ENCODE measurements around the gene DCLK2.

The DCLK2 gene

GRCh38 chr4:150090836-150091235 lies 12.6 kb downstream of the DCLK2 start:
- Histone ChIP-seq H3K36me3 (ENCODE audit: control insufficient read depth in 1 of 2, insufficient read depth in 2 of 2, low read length in 2 of 2) (no peaks in the 10 kb centered on the region), H3K4me1 (ENCODE audit: control insufficient read depth in 1 of 2, insufficient read depth in 2 of 2, low read length in 2 of 2) (no peaks in the 10 kb centered on the region), H3K27ac (ENCODE audit: low read length) (no peak overlapping the region), H3K27me3 (ENCODE audit: low read depth, low read length) (no peaks in the 10 kb centered on the region), H3K9me3 (ENCODE audit: control insufficient read depth in 1 of 2, low read length in 2 of 2) (no peaks in the 10 kb centered on the region), H3K4me3 (ENCODE audit: low read depth in 1 of 2, low read length in 2 of 2) (no peak overlapping the region)

- Histone ChIP-seq H3K36me3 (ENCODE audit: control insufficient read depth in 1 of 2, insufficient read depth in 2 of 2, low read length in 2 of 2) (no peaks in the 10 kb centered on the region), H3K27me3 (ENCODE audit: low read depth, low read length) (no peaks in the 10 kb centered on the region), H3K4me3 (ENCODE audit: low read depth in 1 of 2, low read length in 2 of 2) (no peak overlapping the region), H3K9me3 (ENCODE audit: control insufficient read depth in 1 of 2, low read length in 2 of 2) (no peaks in the 10 kb centered on the region), H3K27ac (ENCODE audit: low read length) (no peak overlapping the region), H3K4me1 (ENCODE audit: control insufficient read depth in 1 of 2, insufficient read depth in 2 of 2, low read length in 2 of 2) (no peaks in the 10 kb centered on the region)
These were observed 16.4 kb downstream of the DCLK2 start for GRCh38 chr4:150094676-150095075.

GRCh38 chr4:150096625-150097024 lies 18.4 kb downstream of the DCLK2 start:
- no peaks in the 10 kb centered on the region for H3K36me3 ChIP-seq (ENCODE audit: control insufficient read depth in 1 of 2, insufficient read depth in 2 of 2, low read length in 2 of 2)
- no peak overlapping the region for H3K27ac ChIP-seq (ENCODE audit: low read length)
- no peaks in the 10 kb centered on the region for H3K27me3 ChIP-seq (ENCODE audit: low read depth, low read length)
- no peak overlapping the region for H3K4me3 ChIP-seq (ENCODE audit: low read depth in 1 of 2, low read length in 2 of 2)
- H3K4me1 ChIP-seq (ENCODE audit: control insufficient read depth in 1 of 2, insufficient read depth in 2 of 2, low read length in 2 of 2): no peaks in the 10 kb centered on the region
- no peaks in the 10 kb centered on the region for H3K9me3 ChIP-seq (ENCODE audit: control insufficient read depth in 1 of 2, low read length in 2 of 2)

GRCh38 chr4:150098214-150098613 lies 20.0 kb downstream of the DCLK2 start:
- Histone ChIP-seq H3K27ac (ENCODE audit: low read length) (no peak overlapping the region), H3K9me3 (ENCODE audit: control insufficient read depth in 1 of 2, low read length in 2 of 2) (no peaks in the 10 kb centered on the region)

GRCh38 chr4:150104404-150105027 lies 26.3 kb downstream of the DCLK2 start:
- no peaks in the 10 kb centered on the region for H3K9me3 ChIP-seq (ENCODE audit: control insufficient read depth in 1 of 2, low read length in 2 of 2)
- H3K36me3 ChIP-seq (ENCODE audit: control insufficient read depth in 1 of 2, insufficient read depth in 2 of 2, low read length in 2 of 2): no peaks in the 10 kb centered on the region
- no peaks in the 10 kb centered on the region for H3K27me3 ChIP-seq (ENCODE audit: low read depth, low read length)
- no peak overlapping the region for H3K27ac ChIP-seq (ENCODE audit: low read length)
- H3K4me1 ChIP-seq (ENCODE audit: control insufficient read depth in 1 of 2, insufficient read depth in 2 of 2, low read length in 2 of 2): no peaks in the 10 kb centered on the region
- H3K4me3 ChIP-seq (ENCODE audit: low read depth in 1 of 2, low read length in 2 of 2): no peak overlapping the region

More at GRCh38 chr4:150098214-150098613, 20.0 kb downstream of the DCLK2 start:
- H3K27me3 ChIP-seq (ENCODE audit: low read depth, low read length): no peaks in the 10 kb centered on the region
- no peaks in the 10 kb centered on the region for H3K4me1 ChIP-seq (ENCODE audit: control insufficient read depth in 1 of 2, insufficient read depth in 2 of 2, low read length in 2 of 2)
- H3K4me3 ChIP-seq (ENCODE audit: low read depth in 1 of 2, low read length in 2 of 2): no peak overlapping the region
- no peaks in the 10 kb centered on the region for H3K36me3 ChIP-seq (ENCODE audit: control insufficient read depth in 1 of 2, insufficient read depth in 2 of 2, low read length in 2 of 2)

GRCh38 chr4:150106886-150107285 lies 28.6 kb downstream of the DCLK2 start:
- Histone ChIP-seq H3K4me1 (ENCODE audit: control insufficient read depth in 1 of 2, insufficient read depth in 2 of 2, low read length in 2 of 2) (no peaks in the 10 kb centered on the region), H3K36me3 (ENCODE audit: control insufficient read depth in 1 of 2, insufficient read depth in 2 of 2, low read length in 2 of 2) (no peaks in the 10 kb centered on the region), H3K27ac (ENCODE audit: low read length) (no peak overlapping the region), H3K4me3 (ENCODE audit: low read depth in 1 of 2, low read length in 2 of 2) (no peak overlapping the region), H3K9me3 (ENCODE audit: control insufficient read depth in 1 of 2, low read length in 2 of 2) (no peaks in the 10 kb centered on the region), H3K27me3 (ENCODE audit: low read depth, low read length) (no peaks in the 10 kb centered on the region)

- no peak overlapping the region for H3K4me3 ChIP-seq (ENCODE audit: low read depth in 1 of 2, low read length in 2 of 2)
- no peaks in the 10 kb centered on the region for H3K4me1 ChIP-seq (ENCODE audit: control insufficient read depth in 1 of 2, insufficient read depth in 2 of 2, low read length in 2 of 2)
- H3K36me3 ChIP-seq (ENCODE audit: control insufficient read depth in 1 of 2, insufficient read depth in 2 of 2, low read length in 2 of 2): no peaks in the 10 kb centered on the region
- H3K9me3 ChIP-seq (ENCODE audit: control insufficient read depth in 1 of 2, low read length in 2 of 2): no peaks in the 10 kb centered on the region
- no peak overlapping the region for H3K27ac ChIP-seq (ENCODE audit: low read length)
- H3K27me3 ChIP-seq (ENCODE audit: low read depth, low read length): no peaks in the 10 kb centered on the region
These were observed 30.4 kb downstream of the DCLK2 start for GRCh38 chr4:150108691-150109090.

- Histone ChIP-seq H3K4me1 (ENCODE audit: control insufficient read depth in 1 of 2, insufficient read depth in 2 of 2, low read length in 2 of 2) (peaks cover 0 to 18% of the 10 kb centered on the region in 2 donors), H3K4me3 (ENCODE audit: low read depth in 1 of 2, low read length in 2 of 2) (no peak overlapping the region), H3K9me3 (ENCODE audit: control insufficient read depth in 1 of 2, low read length in 2 of 2) (no peaks in the 10 kb centered on the region), H3K27me3 (ENCODE audit: low read depth, low read length) (no peaks in the 10 kb centered on the region), H3K27ac (ENCODE audit: low read length) (no peak overlapping the region), H3K36me3 (ENCODE audit: control insufficient read depth in 1 of 2, insufficient read depth in 2 of 2, low read length in 2 of 2) (no peaks in the 10 kb centered on the region)
These were observed 36.4 kb downstream of the DCLK2 start for GRCh38 chr4:150114641-150115040.

GRCh38 chr4:150115851-150116250 lies 37.6 kb downstream of the DCLK2 start:
- no peak overlapping the region for H3K27ac ChIP-seq (ENCODE audit: low read length)
- no peaks in the 10 kb centered on the region for H3K36me3 ChIP-seq (ENCODE audit: control insufficient read depth in 1 of 2, insufficient read depth in 2 of 2, low read length in 2 of 2)
- H3K4me3 ChIP-seq (ENCODE audit: low read depth in 1 of 2, low read length in 2 of 2): no peak overlapping the region
- no peaks in the 10 kb centered on the region for H3K27me3 ChIP-seq (ENCODE audit: low read depth, low read length)
- H3K9me3 ChIP-seq (ENCODE audit: control insufficient read depth in 1 of 2, low read length in 2 of 2): no peaks in the 10 kb centered on the region
- H3K4me1 ChIP-seq (ENCODE audit: control insufficient read depth in 1 of 2, insufficient read depth in 2 of 2, low read length in 2 of 2): peaks cover 0 to 19% of the 10 kb centered on the region in 2 donors

- peaks cover 0 to under 1% of the 10 kb centered on the region in 2 donors for H3K9me3 ChIP-seq (ENCODE audit: control insufficient read depth in 1 of 2, low read length in 2 of 2)
- H3K27me3 ChIP-seq (ENCODE audit: low read depth, low read length): no peaks in the 10 kb centered on the region
- no peak overlapping the region for H3K4me3 ChIP-seq (ENCODE audit: low read depth in 1 of 2, low read length in 2 of 2)
- no peak overlapping the region for H3K27ac ChIP-seq (ENCODE audit: low read length)
- H3K36me3 ChIP-seq (ENCODE audit: control insufficient read depth in 1 of 2, insufficient read depth in 2 of 2, low read length in 2 of 2): no peaks in the 10 kb centered on the region
- H3K4me1 ChIP-seq (ENCODE audit: control insufficient read depth in 1 of 2, insufficient read depth in 2 of 2, low read length in 2 of 2): peaks cover 0 to 19% of the 10 kb centered on the region in 2 donors
These were observed 38.3 kb downstream of the DCLK2 start for GRCh38 chr4:150116506-150116905.

- no peak overlapping the region for H3K4me3 ChIP-seq (ENCODE audit: low read depth in 1 of 2, low read length in 2 of 2)
- H3K27ac ChIP-seq (ENCODE audit: low read length): no peak overlapping the region
- H3K4me1 ChIP-seq (ENCODE audit: control insufficient read depth in 1 of 2, insufficient read depth in 2 of 2, low read length in 2 of 2): peaks cover 0 to 19% of the 10 kb centered on the region in 2 donors
- H3K9me3 ChIP-seq (ENCODE audit: control insufficient read depth in 1 of 2, low read length in 2 of 2): peaks cover 0 to 3% of the 10 kb centered on the region in 2 donors
- no peaks in the 10 kb centered on the region for H3K36me3 ChIP-seq (ENCODE audit: control insufficient read depth in 1 of 2, insufficient read depth in 2 of 2, low read length in 2 of 2)
- H3K27me3 ChIP-seq (ENCODE audit: low read depth, low read length): no peaks in the 10 kb centered on the region
These were observed 38.8 kb downstream of the DCLK2 start for GRCh38 chr4:150117094-150117493.

GRCh38 chr4:150117629-150118028 lies 39.4 kb downstream of the DCLK2 start:
- H3K27me3 ChIP-seq (ENCODE audit: low read depth, low read length): no peaks in the 10 kb centered on the region
- no peaks in the 10 kb centered on the region for H3K36me3 ChIP-seq (ENCODE audit: control insufficient read depth in 1 of 2, insufficient read depth in 2 of 2, low read length in 2 of 2)
- H3K9me3 ChIP-seq (ENCODE audit: control insufficient read depth in 1 of 2, low read length in 2 of 2): peaks cover 0 to 3% of the 10 kb centered on the region in 2 donors
- H3K4me1 ChIP-seq (ENCODE audit: control insufficient read depth in 1 of 2, insufficient read depth in 2 of 2, low read length in 2 of 2): peaks cover 0 to 19% of the 10 kb centered on the region in 2 donors
- H3K4me3 ChIP-seq (ENCODE audit: low read depth in 1 of 2, low read length in 2 of 2): no peak overlapping the region
- no peak overlapping the region for H3K27ac ChIP-seq (ENCODE audit: low read length)
